ENCODE data around the gene TYRP1.

DNA sequence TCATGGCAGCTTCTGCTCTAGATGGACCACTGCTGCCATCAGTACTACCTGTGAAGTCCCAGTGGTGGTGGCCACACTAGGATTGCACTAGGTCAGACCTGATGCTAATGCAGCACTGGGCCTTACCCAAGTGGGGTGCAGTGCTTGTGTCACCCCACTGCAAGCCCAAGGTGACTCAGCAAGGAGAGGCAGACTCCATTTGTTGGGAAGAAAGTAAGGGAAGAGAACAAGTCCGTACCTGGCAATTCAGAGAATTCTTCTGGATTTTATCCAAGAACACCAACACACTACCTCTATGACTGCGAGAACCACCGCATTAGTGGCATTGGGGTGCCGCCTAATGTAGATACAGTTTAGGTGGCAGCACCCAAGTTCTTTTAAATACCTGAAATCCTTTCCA is 34.0 kb upstream of the TYRP1 start:
- TF ChIP-seq, protein P1, sequence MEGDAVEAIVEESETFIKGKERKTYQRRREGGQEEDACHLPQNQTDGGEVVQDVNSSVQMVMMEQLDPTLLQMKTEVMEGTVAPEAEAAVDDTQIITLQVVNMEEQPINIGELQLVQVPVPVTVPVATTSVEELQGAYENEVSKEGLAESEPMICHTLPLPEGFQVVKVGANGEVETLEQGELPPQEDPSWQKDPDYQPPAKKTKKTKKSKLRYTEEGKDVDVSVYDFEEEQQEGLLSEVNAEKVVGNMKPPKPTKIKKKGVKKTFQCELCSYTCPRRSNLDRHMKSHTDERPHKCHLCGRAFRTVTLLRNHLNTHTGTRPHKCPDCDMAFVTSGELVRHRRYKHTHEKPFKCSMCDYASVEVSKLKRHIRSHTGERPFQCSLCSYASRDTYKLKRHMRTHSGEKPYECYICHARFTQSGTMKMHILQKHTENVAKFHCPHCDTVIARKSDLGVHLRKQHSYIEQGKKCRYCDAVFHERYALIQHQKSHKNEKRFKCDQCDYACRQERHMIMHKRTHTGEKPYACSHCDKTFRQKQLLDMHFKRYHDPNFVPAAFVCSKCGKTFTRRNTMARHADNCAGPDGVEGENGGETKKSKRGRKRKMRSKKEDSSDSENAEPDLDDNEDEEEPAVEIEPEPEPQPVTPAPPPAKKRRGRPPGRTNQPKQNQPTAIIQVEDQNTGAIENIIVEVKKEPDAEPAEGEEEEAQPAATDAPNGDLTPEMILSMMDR (IDR thresholded peaks at IDR 0.05) = no peak
- TF ChIP-seq ELF1 (IDR thresholded peaks at IDR 0.05) (no peak), POLR2AphosphoS5 (IDR thresholded peaks at IDR 0.05; ENCODE audit: low read depth, low read length) (no peak), RFX5 (IDR thresholded peaks at IDR 0.05; ENCODE audit: low read length) (no peak), FOXJ3 (CRISPR knock-in tag; IDR thresholded peaks at IDR 0.05) (no peak), YY1 (IDR thresholded peaks at IDR 0.05; ENCODE audit: low read depth) (no peak), TEAD4 (IDR thresholded peaks at IDR 0.05; ENCODE audit: borderline replicate concordance, insufficient read depth) (no peak), RAD21 (IDR thresholded peaks at IDR 0.05; ENCODE audit: low read length) (no peak), GABPA (IDR thresholded peaks at IDR 0.05; ENCODE audit: low read depth) (no peak), EP300 (IDR thresholded peaks at IDR 0.05; ENCODE audit: borderline replicate concordance in 1 of 2, low read depth in 1 of 2, low read length in 1 of 2) (no peak), JUND (IDR thresholded peaks at IDR 0.05) (no peak)
- TF ChIP-seq, protein P2, sequence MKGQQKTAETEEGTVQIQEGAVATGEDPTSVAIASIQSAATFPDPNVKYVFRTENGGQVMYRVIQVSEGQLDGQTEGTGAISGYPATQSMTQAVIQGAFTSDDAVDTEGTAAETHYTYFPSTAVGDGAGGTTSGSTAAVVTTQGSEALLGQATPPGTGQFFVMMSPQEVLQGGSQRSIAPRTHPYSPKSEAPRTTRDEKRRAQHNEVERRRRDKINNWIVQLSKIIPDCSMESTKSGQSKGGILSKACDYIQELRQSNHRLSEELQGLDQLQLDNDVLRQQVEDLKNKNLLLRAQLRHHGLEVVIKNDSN (IDR thresholded peaks at IDR 0.05; ENCODE audit: borderline replicate concordance, low read depth) = no peak
- TF ChIP-seq, protein P3, sequence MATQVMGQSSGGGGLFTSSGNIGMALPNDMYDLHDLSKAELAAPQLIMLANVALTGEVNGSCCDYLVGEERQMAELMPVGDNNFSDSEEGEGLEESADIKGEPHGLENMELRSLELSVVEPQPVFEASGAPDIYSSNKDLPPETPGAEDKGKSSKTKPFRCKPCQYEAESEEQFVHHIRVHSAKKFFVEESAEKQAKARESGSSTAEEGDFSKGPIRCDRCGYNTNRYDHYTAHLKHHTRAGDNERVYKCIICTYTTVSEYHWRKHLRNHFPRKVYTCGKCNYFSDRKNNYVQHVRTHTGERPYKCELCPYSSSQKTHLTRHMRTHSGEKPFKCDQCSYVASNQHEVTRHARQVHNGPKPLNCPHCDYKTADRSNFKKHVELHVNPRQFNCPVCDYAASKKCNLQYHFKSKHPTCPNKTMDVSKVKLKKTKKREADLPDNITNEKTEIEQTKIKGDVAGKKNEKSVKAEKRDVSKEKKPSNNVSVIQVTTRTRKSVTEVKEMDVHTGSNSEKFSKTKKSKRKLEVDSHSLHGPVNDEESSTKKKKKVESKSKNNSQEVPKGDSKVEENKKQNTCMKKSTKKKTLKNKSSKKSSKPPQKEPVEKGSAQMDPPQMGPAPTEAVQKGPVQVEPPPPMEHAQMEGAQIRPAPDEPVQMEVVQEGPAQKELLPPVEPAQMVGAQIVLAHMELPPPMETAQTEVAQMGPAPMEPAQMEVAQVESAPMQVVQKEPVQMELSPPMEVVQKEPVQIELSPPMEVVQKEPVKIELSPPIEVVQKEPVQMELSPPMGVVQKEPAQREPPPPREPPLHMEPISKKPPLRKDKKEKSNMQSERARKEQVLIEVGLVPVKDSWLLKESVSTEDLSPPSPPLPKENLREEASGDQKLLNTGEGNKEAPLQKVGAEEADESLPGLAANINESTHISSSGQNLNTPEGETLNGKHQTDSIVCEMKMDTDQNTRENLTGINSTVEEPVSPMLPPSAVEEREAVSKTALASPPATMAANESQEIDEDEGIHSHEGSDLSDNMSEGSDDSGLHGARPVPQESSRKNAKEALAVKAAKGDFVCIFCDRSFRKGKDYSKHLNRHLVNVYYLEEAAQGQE (IDR thresholded peaks at IDR 0.05; ENCODE audit: low read depth, low read length) = no peak
- TF ChIP-seq, protein P4, sequence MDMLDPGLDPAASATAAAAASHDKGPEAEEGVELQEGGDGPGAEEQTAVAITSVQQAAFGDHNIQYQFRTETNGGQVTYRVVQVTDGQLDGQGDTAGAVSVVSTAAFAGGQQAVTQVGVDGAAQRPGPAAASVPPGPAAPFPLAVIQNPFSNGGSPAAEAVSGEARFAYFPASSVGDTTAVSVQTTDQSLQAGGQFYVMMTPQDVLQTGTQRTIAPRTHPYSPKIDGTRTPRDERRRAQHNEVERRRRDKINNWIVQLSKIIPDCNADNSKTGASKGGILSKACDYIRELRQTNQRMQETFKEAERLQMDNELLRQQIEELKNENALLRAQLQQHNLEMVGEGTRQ (IDR thresholded peaks at IDR 0.05; ENCODE audit: borderline replicate concordance, low read depth, low read length) = no peak
